ENCODE results near the gene NADK2. TPM values are rescaled to one million over a fixed set of nuclear protein-coding genes. Genes with fewer than 3 reads are reported as not detected.

The NADK2 gene
- total and polyA plus RNA-seq, 5 donors from 2014 or later = 4.6 to 10.9 (median 7.3) TPM

DNA sequence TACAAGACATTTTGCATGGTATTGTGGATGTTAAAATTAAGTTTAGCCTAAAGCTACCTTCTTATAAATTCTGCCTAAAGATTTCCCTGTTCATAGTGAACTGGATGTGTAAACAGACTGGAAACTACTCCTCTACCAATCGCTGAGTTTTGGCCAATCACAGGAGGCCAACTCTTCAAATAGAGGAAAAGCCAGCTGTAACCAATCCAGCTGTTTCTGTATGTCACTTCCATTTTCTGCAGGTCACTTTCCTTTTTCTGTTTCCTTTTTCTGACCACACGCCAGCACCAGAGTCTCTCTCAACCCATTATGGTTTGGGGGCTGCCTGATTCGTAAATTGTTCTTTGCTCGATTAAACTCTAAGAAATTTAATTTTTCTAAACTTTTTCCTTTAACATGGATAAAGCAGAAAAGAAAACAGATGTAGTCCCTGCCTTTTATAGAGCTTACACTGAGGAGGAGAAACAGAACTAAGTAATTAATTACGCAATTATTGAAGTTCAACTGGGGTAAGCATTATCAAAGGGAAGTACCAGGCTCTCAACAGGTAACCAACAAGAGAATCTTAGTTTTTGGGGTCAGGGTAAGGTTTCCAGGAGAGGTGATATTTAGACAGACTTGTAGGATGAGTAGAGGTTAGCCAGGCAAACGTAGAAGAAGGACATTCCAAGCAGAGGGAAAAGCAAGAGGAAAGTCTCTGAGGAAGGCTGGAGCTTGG is 32.2 kb upstream of the NADK2 start:
- no peak overlapping the region for H3K4me3 ChIP-seq (ENCODE audit: low read depth, low read length)
- H3K36me3 ChIP-seq (ENCODE audit: control insufficient read depth, insufficient read depth, low read length) = no peaks in the 10 kb centered on the region
- no peak for ATAC-seq (ENCODE audit: low read depth in 2 of 2)
- Mint-ChIP-seq H3K27ac (no peak overlapping the region), H3K9me3 (peaks cover 0 to 2% (median 0%) of the 10 kb centered on the region in 7 donors), H3K27me3 (peaks cover 40% of the 10 kb centered on the region), H3K4me1 (no peaks in the 10 kb centered on the region), H3K4me3 (no peak overlapping the region), H3K36me3 (no peaks in the 10 kb centered on the region)
- H3K27me3 ChIP-seq (ENCODE audit: control insufficient read depth, insufficient read depth, low read length) = peaks cover 13% of the 10 kb centered on the region
- H3K27ac ChIP-seq (ENCODE audit: insufficient read depth, low read length, poor library complexity, severe bottlenecking) = no peak overlapping the region
- DNase-seq = no peak
- no peaks in the 10 kb centered on the region for H3K4me1 ChIP-seq (ENCODE audit: control insufficient read depth, insufficient read depth, low read length, poor library complexity, severe bottlenecking)
- H3K9me3 ChIP-seq (ENCODE audit: control insufficient read depth in 2 of 2, low read length in 2 of 2) = no peaks in the 10 kb centered on the region

DNA sequence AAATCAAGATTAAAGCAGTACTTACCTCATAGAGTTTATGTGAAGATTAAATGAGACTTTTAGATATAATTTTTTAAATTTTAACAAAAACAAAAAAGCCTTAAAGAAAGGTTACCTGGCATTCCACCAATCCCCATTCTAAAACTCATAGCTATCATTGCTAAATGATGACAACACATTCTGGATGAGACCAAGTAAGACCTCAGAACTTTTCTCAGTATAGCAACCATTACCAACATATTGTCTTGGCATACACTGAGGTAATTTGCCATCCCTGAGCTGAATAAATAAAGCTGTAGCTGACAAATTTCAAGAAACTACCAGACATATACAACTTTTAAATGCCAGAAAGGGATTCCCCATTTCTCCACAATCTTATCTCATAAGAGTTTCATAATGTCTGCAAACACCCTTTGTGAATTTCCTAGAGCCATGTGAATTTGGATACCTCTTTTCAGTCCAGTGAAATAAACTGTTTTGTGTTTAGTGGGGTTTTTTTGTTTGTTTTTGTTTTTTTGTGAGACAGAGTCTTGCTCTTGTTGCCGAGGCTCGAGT is 30.5 kb upstream of the NADK2 start:
- no peak for DNase-seq
- no peak for ATAC-seq (ENCODE audit: low read depth in 2 of 2)
- peaks cover 15% of the 10 kb centered on the region for H3K27me3 ChIP-seq (ENCODE audit: control insufficient read depth, insufficient read depth, low read length)
- H3K4me3 ChIP-seq (ENCODE audit: low read depth, low read length) = no peak overlapping the region
- H3K9me3 ChIP-seq (ENCODE audit: control insufficient read depth in 2 of 2, low read length in 2 of 2) = no peaks in the 10 kb centered on the region
- Mint-ChIP-seq H3K36me3 (no peaks in the 10 kb centered on the region), H3K27me3 (peaks cover 40% of the 10 kb centered on the region), H3K4me3 (no peak overlapping the region), H3K4me1 (no peaks in the 10 kb centered on the region), H3K9me3 (peaks cover 0 to 2% (median 0%) of the 10 kb centered on the region in 7 donors), H3K27ac (no peak overlapping the region)
- H3K36me3 ChIP-seq (ENCODE audit: control insufficient read depth, insufficient read depth, low read length) = no peaks in the 10 kb centered on the region
- H3K27ac ChIP-seq (ENCODE audit: insufficient read depth, low read length, poor library complexity, severe bottlenecking) = no peak overlapping the region
- no peaks in the 10 kb centered on the region for H3K4me1 ChIP-seq (ENCODE audit: control insufficient read depth, insufficient read depth, low read length, poor library complexity, severe bottlenecking)

DNA sequence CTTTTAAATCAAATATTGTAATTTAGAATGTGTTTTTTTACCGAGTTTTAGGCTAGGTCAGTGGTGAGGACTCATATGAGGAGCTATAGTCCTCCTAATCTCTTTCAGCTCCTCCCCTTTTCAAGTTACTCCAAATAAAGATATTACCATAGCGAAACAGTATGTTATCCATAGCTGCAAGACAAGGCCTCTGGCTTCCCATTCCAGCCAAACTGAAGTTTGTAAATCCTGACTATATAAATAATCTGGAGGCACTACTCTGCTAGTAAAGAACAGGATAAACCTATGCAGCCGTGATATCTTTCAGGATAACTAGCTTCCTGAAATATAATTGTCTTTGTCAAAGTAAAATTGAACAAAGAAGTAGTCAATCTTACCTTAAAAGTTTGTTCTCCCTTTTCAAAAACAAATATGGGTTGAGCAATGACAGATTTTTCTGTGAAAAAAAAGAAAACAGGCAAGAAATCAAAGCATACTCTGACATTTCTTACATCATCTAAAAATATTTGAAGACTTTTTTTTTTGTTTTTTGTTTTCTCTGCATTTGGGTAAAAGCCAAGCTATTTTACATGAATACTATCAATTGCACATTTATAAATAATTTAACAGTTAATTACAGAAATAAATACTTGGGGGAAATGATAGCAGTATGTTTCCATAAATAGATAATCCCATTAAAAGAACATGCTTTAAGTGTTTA is 29.3 kb upstream of the NADK2 start:
- no peaks in the 10 kb centered on the region for H3K36me3 Mint-ChIP-seq
- no peak for DNase-seq
- ATAC-seq (ENCODE audit: low read depth in 2 of 2) = no peak
- no peaks in the 10 kb centered on the region for H3K9me3 ChIP-seq (ENCODE audit: control insufficient read depth in 2 of 2, low read length in 2 of 2)
- no peak overlapping the region for H3K27ac Mint-ChIP-seq
- H3K36me3 ChIP-seq (ENCODE audit: control insufficient read depth, insufficient read depth, low read length) = no peaks in the 10 kb centered on the region
- H3K27me3 Mint-ChIP-seq = peaks cover 34% of the 10 kb centered on the region
- H3K27ac ChIP-seq (ENCODE audit: insufficient read depth, low read length, poor library complexity, severe bottlenecking) = no peak overlapping the region
- no peak overlapping the region for H3K4me3 ChIP-seq (ENCODE audit: low read depth, low read length)
- no peak overlapping the region for H3K4me3 Mint-ChIP-seq
- H3K27me3 ChIP-seq (ENCODE audit: control insufficient read depth, insufficient read depth, low read length) = peaks cover 15% of the 10 kb centered on the region
- no peaks in the 10 kb centered on the region for H3K4me1 Mint-ChIP-seq
- no peaks in the 10 kb centered on the region for H3K4me1 ChIP-seq (ENCODE audit: control insufficient read depth, insufficient read depth, low read length, poor library complexity, severe bottlenecking)
- H3K9me3 Mint-ChIP-seq = peaks cover 0 to 2% (median 0%) of the 10 kb centered on the region in 7 donors

DNA sequence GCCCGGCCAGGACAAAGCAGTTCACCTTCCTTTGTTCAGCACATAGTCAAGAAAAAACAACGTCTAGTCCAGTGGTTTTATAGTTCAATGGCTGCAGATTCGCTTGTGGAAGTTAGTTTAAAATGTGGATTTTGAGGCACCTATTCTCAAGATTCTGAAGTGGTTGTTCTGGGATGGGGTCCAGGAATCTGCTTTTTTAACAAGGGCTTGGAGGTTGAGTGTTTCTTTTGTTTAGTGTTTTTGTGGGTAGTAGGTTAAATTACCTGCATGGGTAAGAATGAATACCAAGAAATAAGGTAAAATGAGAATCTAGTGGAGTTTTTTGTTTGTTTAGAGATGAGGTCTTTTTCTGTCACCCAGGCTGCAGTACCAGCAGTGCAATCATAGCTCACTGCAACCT is 28.4 kb upstream of the NADK2 start:
- H3K36me3 Mint-ChIP-seq = no peaks in the 10 kb centered on the region
- H3K36me3 ChIP-seq (ENCODE audit: control insufficient read depth, insufficient read depth, low read length) = no peaks in the 10 kb centered on the region
- ATAC-seq (ENCODE audit: low read depth in 2 of 2) (no peak), DNase-seq (no peak)
- no peak overlapping the region for H3K27ac Mint-ChIP-seq
- no peak overlapping the region for H3K4me3 ChIP-seq (ENCODE audit: low read depth, low read length)
- H3K9me3 Mint-ChIP-seq = peaks cover 0 to 2% (median 0%) of the 10 kb centered on the region in 7 donors
- no peaks in the 10 kb centered on the region for H3K9me3 ChIP-seq (ENCODE audit: control insufficient read depth in 2 of 2, low read length in 2 of 2)
- H3K4me1 ChIP-seq (ENCODE audit: control insufficient read depth, insufficient read depth, low read length, poor library complexity, severe bottlenecking) = no peaks in the 10 kb centered on the region
- no peaks in the 10 kb centered on the region for H3K4me1 Mint-ChIP-seq
- H3K27ac ChIP-seq (ENCODE audit: insufficient read depth, low read length, poor library complexity, severe bottlenecking) = no peak overlapping the region
- peaks cover 15% of the 10 kb centered on the region for H3K27me3 ChIP-seq (ENCODE audit: control insufficient read depth, insufficient read depth, low read length)
- H3K4me3 Mint-ChIP-seq = no peak overlapping the region
- H3K27me3 Mint-ChIP-seq = peaks cover 27% of the 10 kb centered on the region

DNA sequence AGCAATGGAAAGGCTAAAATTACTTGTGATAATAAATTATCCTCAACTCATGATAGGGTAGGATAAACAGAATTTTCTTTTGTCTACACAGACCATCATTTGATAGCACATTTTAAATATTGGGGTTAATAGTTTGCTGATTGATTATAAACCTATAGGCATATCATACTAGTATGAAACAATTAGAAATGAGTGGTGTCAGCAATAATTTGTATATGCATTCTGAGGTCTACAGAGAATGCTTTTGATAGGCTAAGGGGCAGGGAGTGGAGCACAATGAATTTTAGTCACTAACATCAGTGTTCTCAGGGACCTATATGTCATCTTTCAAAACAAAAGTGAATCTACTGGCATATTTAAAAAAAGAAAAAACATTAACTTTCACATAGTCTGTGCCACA is 27.8 kb upstream of the NADK2 start:
- no peak overlapping the region for H3K4me3 ChIP-seq (ENCODE audit: low read depth, low read length)
- Mint-ChIP-seq H3K36me3 (no peaks in the 10 kb centered on the region), H3K4me1 (no peaks in the 10 kb centered on the region), H3K27ac (no peak overlapping the region), H3K4me3 (no peak overlapping the region), H3K9me3 (peaks cover 0 to 1% (median 0%) of the 10 kb centered on the region in 7 donors), H3K27me3 (peaks cover 24% of the 10 kb centered on the region)
- ATAC-seq (ENCODE audit: low read depth in 2 of 2) (no peak), DNase-seq (no peak)
- H3K27me3 ChIP-seq (ENCODE audit: control insufficient read depth, insufficient read depth, low read length) = peaks cover 13% of the 10 kb centered on the region
- no peaks in the 10 kb centered on the region for H3K9me3 ChIP-seq (ENCODE audit: control insufficient read depth in 2 of 2, low read length in 2 of 2)
- no peaks in the 10 kb centered on the region for H3K4me1 ChIP-seq (ENCODE audit: control insufficient read depth, insufficient read depth, low read length, poor library complexity, severe bottlenecking)
- H3K36me3 ChIP-seq (ENCODE audit: control insufficient read depth, insufficient read depth, low read length) = no peaks in the 10 kb centered on the region
- H3K27ac ChIP-seq (ENCODE audit: insufficient read depth, low read length, poor library complexity, severe bottlenecking) = no peak overlapping the region

DNA sequence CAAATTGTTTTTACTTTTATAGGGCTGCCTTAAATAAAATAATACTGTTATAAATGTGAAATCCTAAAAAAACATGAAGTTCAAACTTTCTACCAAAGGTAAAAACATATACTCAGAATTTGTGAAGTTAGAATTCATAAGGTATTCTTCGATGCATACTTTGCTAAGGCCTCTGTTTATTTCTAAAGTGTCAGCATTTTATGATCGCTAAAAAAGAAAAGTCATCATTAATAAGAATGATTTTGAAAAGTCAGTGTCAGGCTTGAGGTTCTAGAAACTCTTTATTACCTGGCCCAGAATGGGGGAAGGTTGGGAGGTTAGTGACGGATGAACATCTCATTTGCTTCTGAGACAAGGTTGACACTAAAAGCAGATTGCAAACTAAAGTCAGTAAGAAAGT is 26.2 kb upstream of the NADK2 start:
- Mint-ChIP-seq H3K27me3 (peaks cover 14% of the 10 kb centered on the region), H3K36me3 (no peaks in the 10 kb centered on the region), H3K4me3 (no peak overlapping the region), H3K27ac (no peak overlapping the region), H3K4me1 (no peaks in the 10 kb centered on the region), H3K9me3 (no peaks in the 10 kb centered on the region)
- Histone ChIP-seq H3K36me3 (ENCODE audit: control insufficient read depth, insufficient read depth, low read length) (no peaks in the 10 kb centered on the region), H3K9me3 (ENCODE audit: control insufficient read depth in 2 of 2, low read length in 2 of 2) (no peaks in the 10 kb centered on the region), H3K27ac (ENCODE audit: insufficient read depth, low read length, poor library complexity, severe bottlenecking) (no peak overlapping the region), H3K4me1 (ENCODE audit: control insufficient read depth, insufficient read depth, low read length, poor library complexity, severe bottlenecking) (no peaks in the 10 kb centered on the region), H3K27me3 (ENCODE audit: control insufficient read depth, insufficient read depth, low read length) (peaks cover 8% of the 10 kb centered on the region), H3K4me3 (ENCODE audit: low read depth, low read length) (no peak overlapping the region)
- ATAC-seq (ENCODE audit: low read depth in 2 of 2) (no peak), DNase-seq (no peak)

DNA sequence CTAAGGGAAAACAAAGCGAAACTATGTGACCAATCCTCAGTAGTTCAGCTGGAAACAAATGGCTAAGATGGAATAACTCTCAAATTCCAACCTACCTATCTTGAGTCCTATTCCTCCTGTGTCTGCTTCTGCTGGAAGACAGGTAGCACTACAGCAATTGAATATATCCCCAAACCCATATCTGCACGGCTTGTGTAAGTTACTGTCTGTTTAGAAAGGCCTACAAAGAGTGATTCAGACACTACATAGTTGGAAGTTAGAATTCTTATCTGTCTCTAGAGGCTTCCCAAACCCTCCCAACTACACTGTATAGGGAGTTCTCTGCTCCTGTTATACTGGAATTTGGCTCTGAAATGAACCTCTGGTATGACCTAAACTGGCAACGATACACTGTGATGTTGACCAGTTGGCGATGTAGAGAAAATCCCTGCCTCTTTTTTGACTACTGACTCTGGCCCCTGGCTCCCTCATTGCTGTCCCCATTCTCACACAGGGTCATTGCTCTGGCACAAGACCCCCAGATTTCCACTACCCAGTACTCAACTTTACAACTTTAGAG is 22.6 kb upstream of the NADK2 start:
- H3K4me3 ChIP-seq (ENCODE audit: low read depth, low read length) = no peak overlapping the region
- no peaks in the 10 kb centered on the region for H3K9me3 ChIP-seq (ENCODE audit: control insufficient read depth in 2 of 2, low read length in 2 of 2)
- H3K27ac ChIP-seq (ENCODE audit: insufficient read depth, low read length, poor library complexity, severe bottlenecking) = no peak overlapping the region
- H3K36me3 Mint-ChIP-seq = no peaks in the 10 kb centered on the region
- H3K9me3 Mint-ChIP-seq = peaks cover 0 to 1% (median 0%) of the 10 kb centered on the region in 7 donors
- DNase-seq (no peak), ATAC-seq (ENCODE audit: low read depth in 2 of 2) (no peak)
- no peak overlapping the region for H3K4me3 Mint-ChIP-seq
- no peaks in the 10 kb centered on the region for H3K4me1 Mint-ChIP-seq
- no peaks in the 10 kb centered on the region for H3K36me3 ChIP-seq (ENCODE audit: control insufficient read depth, insufficient read depth, low read length)
- H3K27me3 ChIP-seq (ENCODE audit: control insufficient read depth, insufficient read depth, low read length) = peaks cover 6% of the 10 kb centered on the region
- no peak overlapping the region for H3K27ac Mint-ChIP-seq
- no peaks in the 10 kb centered on the region for H3K4me1 ChIP-seq (ENCODE audit: control insufficient read depth, insufficient read depth, low read length, poor library complexity, severe bottlenecking)
- no peaks in the 10 kb centered on the region for H3K27me3 Mint-ChIP-seq
